ENCODE data around the gene ARHGEF7.

The ARHGEF7 gene

DNA sequence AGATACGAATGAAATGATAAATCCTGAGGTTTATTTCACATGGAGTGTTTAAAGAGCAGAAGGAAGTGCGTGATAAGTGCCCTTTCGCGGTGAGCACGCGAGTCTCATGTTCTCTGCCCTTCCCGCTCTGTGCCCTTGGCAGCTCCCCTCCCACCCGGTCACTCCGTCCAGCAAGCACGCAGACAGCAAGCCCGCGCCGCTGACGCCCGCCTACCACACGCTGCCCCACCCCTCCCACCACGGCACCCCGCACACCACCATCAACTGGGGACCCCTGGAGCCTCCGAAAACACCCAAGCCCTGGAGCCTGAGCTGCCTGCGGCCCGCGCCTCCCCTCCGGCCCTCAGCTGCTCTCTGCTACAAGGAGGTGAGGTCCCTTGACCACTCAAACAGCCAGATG lies 167.9 kb downstream of the ARHGEF7 start:
- no peak for DNase-seq

DNA sequence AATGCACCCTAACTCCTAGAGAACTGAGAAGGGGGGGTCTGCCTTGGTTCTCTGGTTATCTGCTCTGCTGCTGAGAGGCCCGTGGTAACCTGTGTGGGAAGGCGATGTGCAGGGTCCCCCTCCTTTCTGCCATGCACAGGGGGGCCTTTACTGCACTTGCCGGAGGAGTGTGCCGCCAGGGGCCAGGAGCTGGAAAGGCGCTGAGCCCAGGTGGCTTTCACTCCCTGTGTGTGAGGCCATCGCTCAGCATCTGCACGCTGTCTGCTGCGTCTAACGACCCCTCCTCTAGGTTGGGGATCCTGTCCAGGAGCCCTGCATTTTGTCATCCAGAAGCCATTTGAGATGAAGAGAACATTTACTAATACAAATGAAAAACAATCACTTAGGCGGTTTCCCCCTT lies 168.3 kb downstream of the ARHGEF7 start:
- no peak for DNase-seq

DNA sequence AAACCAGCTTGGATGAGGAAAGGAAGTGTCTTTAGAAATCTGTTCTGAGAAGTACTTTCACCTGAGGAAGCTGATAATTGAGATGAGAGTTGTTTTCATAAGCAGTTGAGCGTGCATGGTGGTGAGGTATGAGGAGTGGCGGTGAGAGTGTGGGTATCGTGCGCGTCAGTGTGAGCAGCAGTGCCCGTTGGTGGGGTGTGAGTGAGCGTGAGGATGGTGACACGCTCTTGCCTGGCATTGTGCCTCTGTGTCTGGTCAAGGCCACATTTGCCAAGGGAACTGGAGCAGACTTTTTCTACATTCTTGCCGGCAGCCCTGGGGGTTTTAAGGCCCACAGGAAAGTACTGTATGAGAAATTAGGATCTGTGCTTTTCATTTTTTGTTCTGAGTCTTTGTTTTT lies 168.9 kb downstream of the ARHGEF7 start:
- no peak for DNase-seq

DNA sequence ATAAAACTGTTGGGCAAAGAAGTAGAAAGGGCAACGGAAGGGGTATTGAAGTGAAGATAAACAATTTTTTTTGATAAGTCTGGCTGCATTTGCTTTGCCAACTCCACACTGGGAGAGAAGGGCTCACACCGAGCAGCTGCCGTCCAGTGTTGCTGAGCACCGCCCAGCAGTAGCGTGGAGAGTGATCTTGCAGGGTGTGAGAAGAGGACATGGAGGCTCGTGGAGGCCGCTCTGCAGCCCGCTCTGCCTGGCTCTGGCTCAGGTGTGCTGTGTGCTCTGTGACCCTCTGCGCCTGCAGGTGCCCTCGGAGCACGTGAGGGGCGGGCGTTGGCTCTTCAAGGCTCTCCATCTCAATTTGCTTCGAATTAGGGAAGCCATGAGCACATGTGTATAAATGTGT lies 169.5 kb downstream of the ARHGEF7 start:
- DNase-seq, result no peak

DNA sequence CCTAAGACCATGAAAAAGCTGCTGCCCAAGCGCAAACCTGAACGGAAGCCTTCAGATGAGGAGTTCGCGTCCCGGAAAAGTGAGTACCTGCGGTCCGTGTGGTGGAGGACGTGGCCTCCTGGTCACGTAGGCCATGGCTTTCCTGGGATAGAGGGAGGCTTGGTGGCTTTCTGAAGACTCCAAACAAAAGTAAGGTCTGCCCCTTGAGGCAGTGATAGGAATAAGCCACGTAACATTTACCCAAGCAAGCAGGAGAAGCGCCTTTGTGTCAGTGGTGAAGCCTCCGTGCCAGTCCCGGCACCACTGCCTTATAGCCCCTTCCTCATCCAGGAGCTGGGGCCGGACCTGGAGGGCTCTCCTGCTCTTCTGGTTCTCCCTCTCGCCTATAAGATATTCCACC lies 171.1 kb downstream of the ARHGEF7 start:
- no peak for DNase-seq

DNA sequence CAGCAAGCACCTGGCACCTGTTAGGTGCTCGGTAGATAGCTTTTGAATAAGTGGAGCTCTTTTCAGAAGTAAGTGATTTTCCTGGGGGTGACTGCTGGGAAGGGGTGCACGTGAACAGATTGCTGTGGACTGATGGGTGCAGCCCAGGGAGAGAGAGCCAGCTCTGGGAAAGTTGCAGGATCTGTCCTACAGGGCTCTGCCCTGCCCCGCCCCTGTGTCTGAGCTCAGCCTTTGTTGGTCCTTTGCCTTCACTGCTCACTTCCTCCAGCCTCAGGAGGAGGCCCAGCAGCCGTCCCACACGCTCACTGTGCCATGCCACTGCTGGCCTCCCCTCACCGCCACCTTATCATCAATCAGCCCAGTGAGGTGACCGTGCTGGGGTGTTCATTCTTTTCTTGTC lies 171.6 kb downstream of the ARHGEF7 start:
- DNase-seq, result no peak

DNA sequence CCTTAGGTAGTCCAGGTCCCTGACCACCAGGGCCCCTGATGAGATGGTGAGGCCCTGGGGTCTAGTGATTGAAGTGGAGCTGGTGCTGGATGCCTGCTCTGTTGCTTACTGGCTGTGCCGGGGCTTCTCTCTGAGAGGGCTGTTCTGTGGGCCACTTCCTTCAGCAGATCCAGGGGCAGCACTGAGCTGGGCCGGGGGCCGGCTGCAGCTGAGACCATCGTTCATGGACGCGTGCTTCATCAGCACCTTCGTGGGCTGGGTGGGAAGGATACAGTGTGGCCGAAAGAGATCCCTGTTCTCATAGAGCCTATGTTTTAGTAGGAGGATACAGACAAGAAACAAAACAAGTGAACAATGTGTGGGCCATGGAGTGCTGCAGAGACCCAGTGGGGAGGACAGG lies 172.1 kb downstream of the ARHGEF7 start:
- DNase-seq, result no peak

DNA sequence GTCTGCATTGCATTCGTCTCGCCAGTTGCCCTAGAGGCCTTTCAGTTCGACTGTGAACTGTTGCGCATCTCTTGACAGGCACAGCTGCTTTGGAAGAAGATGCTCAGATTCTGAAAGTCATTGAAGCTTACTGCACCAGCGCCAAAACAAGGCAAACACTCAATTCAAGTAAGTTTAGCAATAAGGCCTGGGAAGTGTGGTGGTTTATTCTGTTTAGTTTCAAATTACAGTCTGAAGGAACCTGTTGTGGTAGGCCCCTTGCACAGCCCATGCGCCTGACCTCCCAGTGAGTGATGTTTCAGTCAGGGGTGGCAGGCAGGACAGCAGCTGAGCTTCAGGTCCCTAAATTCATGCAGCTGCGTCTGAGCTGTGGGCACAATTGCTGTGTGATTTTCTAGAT lies 173.2 kb downstream of the ARHGEF7 start:
- no peak for DNase-seq

DNA sequence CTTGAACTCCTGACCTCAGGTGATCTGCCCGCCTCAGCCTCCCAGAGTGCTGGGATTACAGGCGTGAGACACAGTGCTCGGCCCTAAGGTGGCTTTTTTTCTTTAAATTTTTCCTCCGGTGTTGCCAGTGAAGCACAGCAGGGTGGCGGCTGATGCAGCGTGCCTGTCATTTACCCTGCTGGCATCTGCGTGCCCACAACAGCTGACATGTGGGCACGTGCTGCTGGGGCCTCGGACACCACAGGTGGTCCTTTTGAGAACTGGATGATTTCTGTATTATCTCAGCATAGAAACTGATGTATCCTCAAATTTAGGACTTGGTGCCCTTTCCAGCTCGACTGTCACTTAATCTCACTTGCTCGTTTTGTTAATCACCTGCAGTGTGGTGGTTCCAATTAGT lies 174.1 kb downstream of the ARHGEF7 start:
- DNase-seq, result no peak

DNA sequence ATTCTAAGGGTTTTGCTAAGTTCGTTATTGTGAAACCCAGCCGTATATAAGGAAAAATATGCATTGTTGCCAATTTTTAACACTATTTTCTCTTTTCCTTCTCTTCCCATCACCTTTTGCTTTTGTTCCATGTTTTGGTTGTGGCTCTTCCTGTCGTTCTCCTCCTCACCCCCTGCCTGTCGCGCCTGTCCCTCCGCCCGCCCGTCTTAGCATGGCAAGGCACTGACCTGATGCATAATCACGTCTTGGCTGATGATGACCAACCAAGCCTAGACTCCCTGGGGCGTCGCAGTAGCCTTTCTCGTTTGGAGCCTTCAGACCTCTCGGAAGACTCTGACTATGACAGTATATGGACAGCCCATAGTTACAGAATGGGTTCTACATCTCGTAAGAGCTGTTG lies 176.8 kb downstream of the ARHGEF7 start:
- no peak for DNase-seq

DNA sequence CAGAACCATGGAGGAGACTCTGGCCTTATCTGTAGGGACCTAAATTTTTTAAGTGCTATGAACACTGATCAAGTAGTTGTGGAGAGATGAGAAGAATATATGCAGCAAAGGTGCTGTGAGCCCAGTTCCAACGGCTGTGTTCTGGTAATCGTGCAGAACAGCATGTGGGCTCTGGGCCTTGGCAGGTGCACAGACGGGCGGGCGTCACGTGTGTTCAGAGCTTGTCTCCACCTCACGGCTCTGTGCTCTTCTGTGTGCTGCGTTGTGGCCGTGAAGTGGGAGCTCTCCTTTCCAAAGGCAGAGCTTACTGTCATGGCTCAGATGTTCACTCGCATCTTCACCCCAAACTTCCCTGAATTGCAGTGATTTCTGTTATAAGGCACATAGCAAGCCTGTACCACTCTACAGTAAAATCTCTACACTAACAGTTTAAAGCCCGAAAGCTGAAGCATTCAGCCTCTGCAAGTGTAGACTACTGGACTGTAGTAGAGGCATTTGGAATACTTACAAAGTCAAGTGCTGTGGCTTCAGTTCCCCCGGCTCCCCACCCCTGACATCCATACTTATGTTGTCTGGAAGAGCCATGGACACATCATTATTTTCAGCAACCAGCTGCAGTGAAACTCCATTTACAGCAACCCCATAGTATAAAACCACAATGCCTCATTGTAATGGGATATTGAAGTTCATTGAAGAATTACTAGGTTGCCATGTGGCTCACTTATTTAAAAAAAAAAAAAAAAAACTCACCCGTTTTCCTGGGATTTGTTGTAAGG lies 177.8 kb downstream of the ARHGEF7 start:
- peak in 1 of 2 experiments; percentile 69 for DNase-seq

DNA sequence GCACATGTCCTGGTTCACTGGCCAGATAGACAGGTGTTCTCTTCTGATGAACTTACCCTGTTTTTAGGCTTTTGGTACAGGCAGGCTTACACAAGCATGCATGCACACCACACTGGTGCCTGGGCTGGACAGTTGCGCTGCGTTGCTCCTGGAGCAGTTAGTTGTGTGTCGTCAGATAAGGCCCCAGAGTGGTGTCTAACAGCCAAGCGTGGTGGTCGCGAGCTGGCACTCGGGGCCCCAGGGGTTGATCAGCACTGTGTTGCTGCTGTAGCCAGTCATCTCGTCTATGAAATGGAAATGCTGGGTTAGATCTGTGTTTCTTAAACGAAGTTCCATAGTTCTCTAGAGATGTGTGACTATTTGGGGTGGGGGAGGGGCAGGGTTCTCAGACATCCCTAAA lies 180.8 kb downstream of the ARHGEF7 start:
- no peak for DNase-seq

DNA sequence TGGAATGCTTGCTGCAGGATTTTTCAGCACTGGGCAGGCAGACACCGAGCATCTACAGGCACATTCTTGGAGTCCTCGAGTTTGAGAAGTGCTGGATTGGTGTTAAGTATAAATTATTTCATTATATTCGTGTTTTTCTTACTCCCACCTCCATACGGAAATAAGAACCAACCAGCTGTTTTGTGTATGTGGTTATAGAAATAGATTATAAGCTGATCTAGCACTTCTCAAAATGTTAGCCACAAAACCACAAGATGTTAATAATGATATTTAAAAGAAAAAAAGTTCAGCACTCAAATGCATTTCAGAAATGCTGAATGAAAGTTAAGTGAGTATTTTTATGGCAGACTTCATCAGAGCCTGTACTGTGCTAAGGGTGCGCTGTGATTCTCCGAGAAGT lies 181.3 kb downstream of the ARHGEF7 start:
- no peak for DNase-seq

DNA sequence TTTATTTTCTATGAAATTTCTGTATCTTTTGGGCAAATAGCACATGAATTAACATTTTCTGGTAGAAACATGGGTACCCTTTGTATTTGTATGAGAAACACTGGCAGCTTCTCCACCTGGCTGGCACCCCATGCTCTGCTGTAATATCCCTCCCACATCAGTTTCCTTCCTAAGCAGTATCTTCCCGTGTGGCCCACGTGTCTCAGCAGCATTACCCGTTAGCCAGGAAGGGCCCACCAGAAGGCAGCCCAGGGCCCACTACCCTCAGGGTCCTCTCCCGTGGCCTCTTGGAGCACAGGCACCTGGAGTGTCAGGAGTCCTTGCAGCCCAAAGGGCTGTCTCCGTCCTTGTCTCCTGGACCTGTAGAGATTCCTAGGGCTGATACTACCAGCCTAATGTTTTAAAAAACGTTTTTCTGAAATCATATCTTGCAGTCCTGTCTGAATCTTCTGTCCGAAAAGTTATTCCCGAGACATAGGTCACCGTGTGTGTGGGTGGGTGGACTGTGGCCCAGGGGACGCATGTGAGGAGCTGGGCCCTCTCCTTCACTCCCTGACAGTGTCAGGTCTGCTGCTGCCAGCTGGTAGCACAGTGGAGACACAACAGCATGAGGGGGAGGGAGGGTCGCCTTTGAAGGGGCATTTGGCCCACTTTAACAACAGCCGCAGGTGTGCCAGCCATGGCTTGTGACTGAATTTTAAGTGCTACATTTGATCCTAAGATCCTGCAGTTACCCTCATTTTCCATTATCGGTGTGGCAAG lies 183.3 kb downstream of the ARHGEF7 start:
- no peak for DNase-seq

DNA sequence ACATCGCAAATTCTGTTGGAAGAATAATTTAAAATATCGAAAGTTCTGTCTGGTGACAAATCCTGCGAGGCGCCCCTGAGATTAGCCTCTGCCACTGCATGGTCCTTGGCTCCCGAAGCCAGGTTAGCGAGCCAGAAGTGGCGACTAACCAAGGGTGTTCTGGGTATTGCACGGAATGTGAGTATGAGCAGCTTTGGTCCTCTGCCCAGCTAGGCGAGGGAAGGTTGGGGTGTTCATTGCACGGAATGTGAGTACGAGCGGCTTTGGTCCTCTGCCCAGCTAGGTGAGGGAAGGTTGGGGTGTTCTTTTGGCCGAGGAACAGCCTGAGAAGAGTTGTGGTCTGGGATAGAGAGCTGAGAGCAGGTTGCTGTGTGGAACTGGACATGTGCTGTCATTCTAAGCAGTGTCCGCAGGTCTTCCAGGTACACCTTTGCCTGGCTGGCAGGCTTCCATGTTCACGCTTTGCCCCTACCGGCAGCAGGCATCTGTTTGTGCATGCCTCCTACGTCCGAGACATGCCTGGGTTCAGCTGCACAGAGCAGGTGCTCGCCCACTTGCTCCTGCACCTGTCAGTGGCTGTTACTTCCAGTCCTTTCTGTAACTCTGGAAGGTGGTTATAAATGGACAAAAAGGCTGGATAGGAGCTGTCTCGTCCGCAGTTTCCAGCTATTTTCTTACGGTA lies 187.1 kb downstream of the ARHGEF7 start:
- DNase-seq, result peak in 1 of 2 experiments; percentile 66

DNA sequence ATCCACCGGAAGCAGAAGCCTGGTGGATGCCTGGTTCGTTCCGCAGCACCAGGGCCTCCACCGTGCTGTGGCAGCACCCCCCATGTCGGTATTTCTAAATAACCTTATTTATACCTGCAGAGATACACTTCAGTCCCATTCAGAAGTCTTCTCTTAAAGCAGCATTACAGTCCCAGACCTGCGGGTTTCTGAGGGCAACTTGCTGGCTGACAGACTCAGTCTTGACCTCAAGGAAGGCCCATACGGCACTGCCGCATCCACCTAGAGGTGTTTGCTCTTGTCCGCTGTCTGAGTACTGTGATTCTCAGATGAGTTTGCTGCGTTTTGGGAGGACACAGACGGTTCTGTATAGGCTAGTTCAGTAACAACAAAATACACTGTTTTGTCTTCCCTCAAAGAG lies 188.4 kb downstream of the ARHGEF7 start:
- no peak for DNase-seq

DNA sequence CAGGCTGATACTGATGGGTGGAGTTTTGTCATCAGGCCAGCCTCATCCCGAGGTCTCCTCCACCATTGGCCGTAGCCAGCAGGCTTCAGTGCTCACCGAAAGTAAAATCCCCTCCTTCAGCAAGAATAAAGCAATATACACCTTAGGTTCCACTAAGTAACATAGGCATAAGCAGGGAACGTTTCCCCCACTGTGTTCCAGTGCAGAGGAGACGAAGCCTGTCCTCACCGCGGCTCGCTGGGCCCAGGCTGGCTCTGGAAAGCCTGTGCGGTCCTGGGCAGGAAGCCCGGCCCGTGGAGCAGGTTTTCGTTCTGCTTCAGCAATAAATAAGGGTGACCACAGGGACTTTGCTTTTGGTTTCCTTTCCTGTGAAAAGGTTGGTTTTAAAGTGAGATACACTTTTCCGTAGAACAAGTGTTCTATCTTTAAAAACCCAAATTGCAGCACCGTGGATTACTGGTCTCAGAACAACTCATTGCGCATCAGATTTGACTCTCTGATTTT lies 189.0 kb downstream of the ARHGEF7 start:
- DNase-seq, result peak in 1 of 2 experiments; percentile 31

DNA sequence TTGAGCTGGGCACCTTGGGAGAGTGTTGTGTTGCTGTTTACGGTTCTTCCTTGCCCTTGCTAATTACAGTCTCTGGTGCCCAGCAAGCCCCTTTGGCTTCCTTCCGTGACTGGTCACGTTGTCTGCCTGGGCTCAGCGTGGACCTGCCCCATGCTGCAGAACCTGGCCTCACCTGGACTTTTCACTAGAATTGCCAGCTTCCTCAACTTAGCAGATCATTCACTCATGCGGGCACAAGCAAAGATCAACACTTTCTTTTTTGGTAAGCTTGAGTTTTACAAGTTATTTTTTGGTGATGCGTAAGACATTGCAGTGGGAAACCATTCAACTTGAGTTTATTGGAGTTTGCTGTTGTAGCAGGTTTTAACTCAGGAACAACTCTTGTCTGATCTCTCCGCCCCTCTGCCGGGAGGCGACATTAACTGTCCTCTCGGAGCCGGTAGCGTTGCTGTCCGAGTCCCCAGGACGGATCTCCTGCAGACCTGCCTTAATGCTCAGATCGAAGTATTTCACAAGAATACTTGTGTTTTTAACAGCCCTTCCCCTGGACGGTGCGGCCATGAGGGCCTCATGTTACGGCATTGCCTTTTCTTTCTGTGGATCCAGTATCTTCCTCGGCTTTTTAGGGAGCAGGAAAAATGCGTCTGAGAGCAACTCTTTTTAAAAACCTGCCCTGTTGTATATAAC lies 189.6 kb downstream of the ARHGEF7 start:
- DNase-seq, result no peak

DNA sequence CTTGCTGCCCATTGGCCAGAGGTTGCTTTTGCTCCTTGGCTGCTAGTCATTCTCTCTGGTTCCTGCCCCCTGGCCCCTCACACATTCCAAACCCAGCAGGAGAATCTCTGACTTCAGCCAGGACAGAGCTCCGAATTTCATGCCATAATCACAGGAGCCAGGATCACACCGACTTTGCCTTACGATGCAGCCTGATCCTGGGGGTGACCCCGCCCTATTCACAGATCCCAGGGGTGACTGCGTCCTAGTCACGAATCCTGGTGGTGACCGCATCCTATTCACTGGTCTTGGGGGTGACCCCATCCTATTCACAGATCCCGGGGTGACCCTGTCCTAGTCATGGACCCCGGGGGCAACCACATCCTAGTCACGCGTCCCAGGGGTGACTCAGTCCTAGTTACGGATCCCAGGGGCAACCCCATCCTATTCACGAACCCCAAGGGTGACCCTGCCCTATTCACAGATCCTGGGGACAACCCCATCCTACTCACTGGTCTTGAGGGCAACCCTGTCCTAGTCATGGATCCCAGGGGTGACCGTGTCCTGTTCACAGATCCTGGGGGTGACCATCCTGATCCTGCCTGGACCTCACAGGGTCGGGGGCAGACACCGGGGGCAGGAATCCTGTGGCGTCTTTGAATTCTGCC lies 198.0 kb downstream of the ARHGEF7 start:
- DNase-seq, result no peak

DNA sequence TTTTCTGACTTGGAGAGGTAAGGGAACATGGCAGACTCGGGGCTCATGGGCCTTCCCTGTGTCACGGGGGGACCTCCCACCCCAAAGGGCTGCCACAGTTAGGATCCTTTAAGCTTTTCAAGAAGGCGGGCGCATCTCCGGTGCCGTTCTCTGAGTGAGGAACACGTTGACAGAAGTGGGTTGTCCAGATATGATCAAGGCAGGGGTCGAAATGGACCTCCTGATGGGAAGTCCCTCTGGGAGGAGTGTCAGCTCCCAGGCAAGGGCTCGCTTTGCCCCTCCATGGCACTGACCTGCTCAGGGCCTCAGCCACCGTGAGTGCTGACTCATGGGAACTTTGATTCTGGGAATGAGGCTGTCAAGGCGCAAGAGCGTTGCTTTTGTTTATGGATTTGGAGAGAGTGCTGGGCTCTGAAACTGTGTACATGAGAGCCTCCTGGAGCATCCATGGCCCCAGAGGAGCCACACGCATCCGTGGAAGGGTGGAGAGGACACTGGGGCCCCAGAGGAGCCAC lies 198.9 kb downstream of the ARHGEF7 start:
- no peak for DNase-seq

DNA sequence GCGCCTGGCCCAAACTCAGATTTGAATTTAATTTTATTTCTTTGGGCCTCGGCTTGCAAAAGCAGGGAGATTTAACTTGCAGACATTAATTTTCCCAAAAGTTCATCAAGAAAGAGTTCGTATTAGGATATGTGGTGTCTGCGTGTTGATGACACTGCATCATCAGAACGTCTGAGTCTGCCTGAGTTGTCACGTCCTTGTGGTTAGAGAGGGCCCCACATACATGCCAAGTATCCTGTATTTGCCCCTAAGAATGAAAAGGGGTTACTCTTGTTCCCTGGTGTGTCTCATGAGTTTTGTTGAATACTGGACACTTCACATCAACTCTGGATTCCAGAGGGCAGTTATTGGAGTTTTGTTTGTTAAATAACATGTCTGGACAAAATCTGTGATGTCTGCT lies 199.7 kb downstream of the ARHGEF7 start:
- DNase-seq, result no peak

DNA sequence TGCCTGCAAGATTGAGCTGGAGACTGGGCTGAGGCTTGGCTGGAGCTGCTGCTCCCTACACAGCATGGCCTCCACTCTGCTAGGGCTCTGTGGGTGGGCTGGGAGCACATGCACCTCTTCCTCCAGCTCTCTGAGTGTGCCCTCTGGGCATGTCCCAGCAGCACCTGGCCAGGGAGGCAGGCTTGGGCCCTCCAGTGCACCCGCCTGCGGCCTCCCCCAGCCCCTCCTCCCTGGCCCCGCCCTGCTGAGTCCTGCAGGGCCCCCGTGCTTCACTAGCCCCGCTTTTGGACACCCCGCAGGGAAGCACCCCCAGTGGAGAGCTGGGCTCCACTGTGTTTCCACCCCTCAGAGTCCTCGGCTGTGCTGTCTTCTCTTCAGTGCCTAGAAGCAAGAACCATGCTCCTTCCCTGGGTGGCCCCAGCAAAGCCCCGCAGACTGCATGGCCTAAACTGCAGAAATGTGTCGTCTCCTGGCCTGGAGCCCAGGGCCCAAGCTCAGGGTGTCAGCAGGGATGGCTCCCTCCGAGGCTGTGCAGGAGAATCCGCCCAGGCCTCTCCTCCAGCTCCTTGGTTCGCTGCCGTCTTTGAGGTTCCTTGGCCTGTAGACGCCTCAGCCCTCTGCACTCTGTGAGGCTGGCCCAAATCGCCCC lies 200.4 kb downstream of the ARHGEF7 start:
- DNase-seq, result no peak
